ENCODE results near the gene ABCC5.

GRCh38 chr3:183871541-183871940 is 146.1 kb downstream of the ABCC5 start:
- TF ChIP-seq POLR2AphosphoS5 (IDR thresholded peaks at IDR 0.05; ENCODE audit: borderline replicate concordance, low read depth, low read length): no peak
- no peak for TF ChIP-seq EZH2 (IDR thresholded peaks at IDR 0.05)

Measured in SK-N-MC (cell line).